HepG2 (cell line): ENCODE results near the gene EEF1AKMT3. TPM values are rescaled to one million over a fixed set of nuclear protein-coding genes. Genes with fewer than 3 reads are reported as not detected.

Experiments used
- ATAC-seq: fragments of 200-7000 bp; cut with Tn5 transposase; 3 replicates; pipeline ENCODE4 v1.9.1; 2020; ENCODE audit warnings: mild to moderate bottlenecking, moderate library complexity
- BruUV-seq: library from RNA; stranded (reverse); fragments of 400-500 nt; replicated peaks from 2 replicates; lab custom pipeline; 2021; lab: Mats Ljungman, UMichigan
- CTCF ChIA-PET: fragments of 300-600 bp; formaldehyde crosslinking; extraction: SDS; loops from one replicate; lab custom pipeline; 2021; ENCODE audit warnings: low total read pairs, inconsistent platforms, low intra/inter-chr PET ratio; lab: Yijun Ruan, JAX
- POLR2A ChIA-PET: fragments of 350-600 bp; sonication (Branson Sonifier 250); formaldehyde crosslinking; loops from one replicate; lab custom pipeline; 2020; ENCODE audit warnings: antibody characterized with exemption, inconsistent platforms; lab: Yijun Ruan, JAX
- DNase-seq: peaks from one replicate; pipeline ENCODE4 v3.0.0-alpha.2; 2015; ENCODE audit warnings: low spot score
- FAIRE-seq: peaks from 3 replicates; lab custom pipeline; 2011; peaks lifted over from hg19 to GRCh38; lab: Jason Lieb, UNC
- H2AFZ ChIP-seq: one replicate; pipeline ENCODE4 v1.6.1; 2011; ENCODE audit warnings: low read length, inconsistent platforms
- H3K27ac ChIP-seq: fragments of 300-600 bp; 3 replicates; pipeline ENCODE4 v1.8.0; 2011; ENCODE audit warnings: mixed run types, mild to moderate bottlenecking, mixed read lengths, low read length, inconsistent platforms; ENCODE audit not compliant: insufficient read depth; ENCODE audit errors: extremely low read length
- H3K27me3 ChIP-seq, 2 experiments: fragments of 200-600 bp in 1 of 2; 2 replicates in 1 of 2; 3 replicates in 1 of 2; pipeline versions ENCODE4 v1.6.0 to v1.8.0; 2011; ENCODE audit warnings: low read length in 2 of 2, mild to moderate bottlenecking in 2 of 2, moderate library complexity in 2 of 2, inconsistent platforms in 1 of 2; ENCODE audit not compliant: insufficient read depth in 2 of 2, control insufficient read depth in 1 of 2
- H3K36me3 ChIP-seq, 2 experiments: fragments of 200-600 bp in 1 of 2; replicated peaks in 1 of 2; 2 replicates in 1 of 2; 3 replicates in 1 of 2; pipeline versions ENCODE4 v1.5.1 to v1.8.0; 2011; ENCODE audit warnings: low read length in 2 of 2, inconsistent platforms in 1 of 2; ENCODE audit not compliant: insufficient read depth in 2 of 2, control insufficient read depth in 1 of 2
- H3K4me1 ChIP-seq: 2 replicates; pipeline ENCODE4 v1.5.1; 2012; ENCODE audit warnings: low read length, inconsistent platforms; ENCODE audit not compliant: insufficient read depth
- H3K4me2 ChIP-seq: 2 replicates; pipeline ENCODE4 v1.6.0; 2011; ENCODE audit warnings: low read depth, low read length, inconsistent platforms
- H3K4me3 ChIP-seq, 3 experiments: fragments of 200-600 bp in 1 of 3; sonication (generic), shearing (Covaris generic) in 1 of 3; replicated peaks in 1 of 3; 2 replicates each; pipeline ENCODE4 v1.5.1; 2011 to 2016; ENCODE audit warnings: low read length in 3 of 3, inconsistent platforms in 2 of 3, low read depth in 2 of 3, mild to moderate bottlenecking in 2 of 3, control low read depth in 1 of 3, mixed read lengths in 1 of 3; ENCODE audit not compliant: insufficient read depth in 1 of 3
- H3K79me2 ChIP-seq: one replicate; pipeline ENCODE4 v1.6.1; 2011; ENCODE audit warnings: low read length, inconsistent platforms; ENCODE audit not compliant: insufficient read depth
- H3K9ac ChIP-seq: 2 replicates; pipeline ENCODE4 v1.6.0; 2011; ENCODE audit warnings: mild to moderate bottlenecking, low read depth, low read length, inconsistent platforms; ENCODE audit not compliant: insufficient read depth
- H3K9me3 ChIP-seq: 2 replicates; pipeline ENCODE4 v1.5.1; 2012; ENCODE audit warnings: mild to moderate bottlenecking, low read length
- H4K20me1 ChIP-seq: 2 replicates; pipeline ENCODE4 v1.6.0; 2011; ENCODE audit warnings: inconsistent platforms, mild to moderate bottlenecking, low read length, moderate library complexity; ENCODE audit not compliant: insufficient read depth
- ARNT2 ChIP-seq: sonication (generic); formaldehyde crosslinking; IDR thresholded peaks from 2 replicates; pipeline ENCODE4 v1.8.0; 2022; ENCODE audit warnings: mild to moderate bottlenecking, low read depth, missing genetic modification reagents, moderate library complexity
- ATF6 ChIP-seq: sonication (generic); formaldehyde crosslinking; conservative IDR thresholded peaks from 2 replicates; pipeline ENCODE4 v1.4.0; 2020; ENCODE audit warnings: missing genetic modification reagents
- BRF2 ChIP-seq: sonication (generic); formaldehyde crosslinking; IDR thresholded peaks from 2 replicates; pipeline ENCODE4 v1.8.1; 2022; ENCODE audit warnings: mild to moderate bottlenecking, missing genetic modification reagents
- HNRNPH1 ChIP-seq: fragments of 200-400 bp; formaldehyde crosslinking; optimal IDR thresholded peaks from 2 replicates; pipeline ENCODE3; 2017; ENCODE audit warnings: mild to moderate bottlenecking, low read depth, low read length
- KLF15 ChIP-seq: sonication (generic); formaldehyde crosslinking; IDR thresholded peaks from 2 replicates; pipeline ENCODE4 v1.8.1; 2023; ENCODE audit warnings: borderline replicate concordance, mild to moderate bottlenecking, inconsistent platforms, missing genetic modification reagents, mixed read lengths
- PAF1 ChIP-seq: IDR thresholded peaks from 2 replicates; pipeline ENCODE4 v1.6.1; 2016; ENCODE audit warnings: missing genetic modification reagents, missing compliant biosample characterization
- POLR2AphosphoS5 ChIP-seq: IDR thresholded peaks from 2 replicates; pipeline ENCODE4 v1.6.1; 2012; ENCODE audit warnings: low read depth, low read length
- ZFX ChIP-seq: sonication (generic); formaldehyde crosslinking; IDR thresholded peaks from 2 replicates; pipeline ENCODE4 v1.4.0; 2020; ENCODE audit warnings: mild to moderate bottlenecking, low read depth, missing genetic modification reagents, moderate library complexity
- ZNF570 ChIP-seq: sonication (generic); formaldehyde crosslinking; IDR thresholded peaks from 2 replicates; pipeline ENCODE4 v1.4.0; 2020; ENCODE audit warnings: mild to moderate bottlenecking, missing genetic modification reagents, borderline replicate concordance
- ZNF792 ChIP-seq: IDR thresholded peaks from 2 replicates; pipeline ENCODE4 v1.6.1; 2016
- WGBS: methylation state at CpG from one replicate; pipeline ENCODE4 v1.1.6; 2017; ENCODE audit warnings: low lambda C conversion rate; 5-methylcytosine and 5-hydroxymethylcytosine counted together
- in situ Hi-C: cut with HindIII; loops from 2 replicates; pipeline ENCODE4 v1.10.0; 2017; ENCODE audit warnings: low pct_unique_long_range_greater_than_20kb; ENCODE audit not compliant: extremely low pct_ligation_motif_present
- intact Hi-C: fragments of 100-400 bp; cut with micrococcal nuclease; formaldehyde crosslinking; loops from one replicate; pipeline ENCODE4 v1.10.0; 2022; ENCODE audit not compliant: unreplicated experiment
- polyA plus RNA-seq, 8 experiments: library from polyadenylated mRNA; depleted of rRNA in 3 of 8; stranded (reverse) in 7 of 8; unstranded in 1 of 8; fragments of >200 nt; fragmentation: Illumina TruSeq in 4 of 8; extraction: Trizol in 4 of 8; gene quantifications; 2 replicates each; pipeline versions ENCODE4 v1.2.1 to v1.2.3, GENCODE V29; 2011 to 2016; ENCODE audit warnings: low read depth in 4 of 8, missing spikeins in 1 of 8, mixed read lengths in 1 of 8; ENCODE audit not compliant: insufficient read depth in 1 of 8
- total RNA-seq, 5 experiments: library from RNA; depleted of rRNA; stranded (reverse); fragments of >200 nt; fragmentation: Illumina TruSeq; extraction: Trizol; gene quantifications; 2 replicates each; pipeline ENCODE4 v1.2.3, GENCODE V29; 2016; ENCODE audit warnings: low read depth in 1 of 5

Gene EEF1AKMT3
- total and polyA plus RNA-seq, 2 of the 13 experiments (the other 11 are each of a cell fraction or from before 2014, with no cell fraction given): 4.7 to 11.4 TPM

- TF ChIP-seq ARNT2 (CRISPR knock-in tag) (0 out of 2 replicates have a peak, but pooled peaks have one; percentile 27), PAF1 (CRISPR knock-in tag) (peak; percentile 74; the same call in 1 of the 2 replicates), HNRNPH1 (peak; percentile 13), BRF2 (CRISPR knock-in tag) (0 out of 2 replicates have a peak, but pooled peaks have one; percentile 45), ZNF570 (CRISPR knock-in tag) (no peak), ZNF792 (CRISPR knock-in tag) (no peak), ZFX (CRISPR knock-in tag) (no peak)
Observed at GRCh38 chr12:57745485-57745881, 26.9 kb upstream of the EEF1AKMT3 start (continued).

GRCh38 chr12:57746025-57746424, 26.4 kb upstream of the EEF1AKMT3 start:
- CTCF ChIA-PET: no interaction called here
- FAIRE-seq: no peak

More at GRCh38 chr12:57746025-57746424, 26.4 kb upstream of the EEF1AKMT3 start:
- intact Hi-C loops: no loop called here
- Histone ChIP-seq H3K79me2 (peaks cover 20% of the 10 kb centered on the region), H3K27me3 (peaks cover 0 to 4% of the 10 kb centered on the region in 2 experiments; a peak in 2 of 5 replicates), H2AFZ (no peak overlapping the region), H3K36me3 (peaks cover 10 to 42% of the 10 kb centered on the region in 2 experiments), H4K20me1 (no peaks in the 10 kb centered on the region), H3K4me3 (peak overlapping the region in 2 of 3 experiments; percentile 63 to 80; a peak in 4 of 6 replicates), H3K27ac (peak overlapping the region; percentile 94), H3K4me2 (peak overlapping the region; percentile 96), H3K9ac (peak overlapping the region; percentile 94; the same call in 1 of the 2 replicates), H3K9me3 (no peaks in the 10 kb centered on the region), H3K4me1 (peaks cover 46% of the 10 kb centered on the region)
- ATAC-seq: no peak
- BruUV-seq: no TSS peak
- TF ChIP-seq KLF15 (CRISPR knock-in tag) (no peak), ATF6 (CRISPR knock-in tag) (no peak), POLR2AphosphoS5 (peak; percentile 45; the same call in 1 of the 2 replicates)
- DNase-seq: no peak
- POLR2A ChIA-PET: interaction anchor here (1.3 to 2.6 kb wide), 3 partner anchors 11 to 1665 kb away, joined by 3 to 23 read pairs (median 8); no protein-coding TSS in a partner anchor
- in situ Hi-C loops: no loop called here
- WGBS: 97% methylated on average over 3 of the region's 3 CpGs
